Liver (tissue), 3 donors: Measurements from ENCODE around the gene PRR5L.

Experiments used
- ATF3 ChIP-seq: IDR thresholded peaks from 2 replicates; pipeline ENCODE4 v1.6.1; 2016; ENCODE audit warnings: antibody characterized with exemption
- CTCF ChIP-seq: fragments of 150-350 bp; IDR thresholded peaks from 2 replicates; pipeline ENCODE4 v1.5.1; 2017; ENCODE audit warnings: improper control_type of control experiment, low read depth, low read length; ENCODE audit not compliant: missing input control
- EGR1 ChIP-seq, 2 donors: IDR thresholded peaks; 2 replicates each; pipeline ENCODE4 v1.6.1; 2016 to 2018; ENCODE audit warnings: antibody characterized with exemption in 2 of 2, low read depth in 2 of 2
- GABPA ChIP-seq, 2 donors: IDR thresholded peaks in 1 of 2; conservative IDR thresholded peaks in 1 of 2; 2 replicates each; pipeline ENCODE4 v1.6.1; 2016; ENCODE audit warnings: antibody characterized with exemption in 2 of 2, mild to moderate bottlenecking in 1 of 2, moderate library complexity in 1 of 2
- HNF4A ChIP-seq, 2 donors: conservative IDR thresholded peaks; 2 replicates each; pipeline ENCODE4 v1.6.1; 2016; ENCODE audit warnings: antibody characterized with exemption in 2 of 2, mild to moderate bottlenecking in 2 of 2
- JUND ChIP-seq, 2 donors: IDR thresholded peaks; 2 replicates each; pipeline ENCODE4 v1.6.1; 2016; ENCODE audit warnings: antibody characterized with exemption in 2 of 2
- MAX ChIP-seq: IDR thresholded peaks from 2 replicates; pipeline ENCODE4 v1.6.1; 2016; ENCODE audit warnings: antibody characterized with exemption
- RAD21 ChIP-seq, 2 donors: IDR thresholded peaks; 2 replicates each; pipeline ENCODE4 v1.6.1; 2016; ENCODE audit warnings: antibody characterized with exemption in 2 of 2, mild to moderate bottlenecking in 2 of 2
- REST ChIP-seq: IDR thresholded peaks from 2 replicates; pipeline ENCODE4 v1.6.1; 2016; ENCODE audit warnings: antibody characterized with exemption, mild to moderate bottlenecking
- RXRA ChIP-seq, 2 donors: IDR thresholded peaks; 2 replicates each; pipeline ENCODE4 v1.6.1; 2017 to 2018; ENCODE audit warnings: antibody characterized with exemption in 2 of 2, mild to moderate bottlenecking in 1 of 2
- SP1 ChIP-seq: IDR thresholded peaks from 2 replicates; pipeline ENCODE4 v1.6.1; 2018; ENCODE audit warnings: antibody characterized with exemption, mild to moderate bottlenecking
- TAF1 ChIP-seq: conservative IDR thresholded peaks from 2 replicates; pipeline ENCODE4 v1.6.1; 2016; ENCODE audit warnings: antibody characterized with exemption, mild to moderate bottlenecking
- YY1 ChIP-seq: IDR thresholded peaks from 2 replicates; pipeline ENCODE4 v1.6.1; 2016; ENCODE audit warnings: antibody characterized with exemption, mild to moderate bottlenecking
- donor health status: healthy.
- donor health status: healthy.

- no peak for TF ChIP-seq CTCF
- no peak for TF ChIP-seq GABPA (IDR thresholded peaks at IDR 0.05 in 1 of 2, conservative IDR thresholded peaks at IDR 0.05 in 1 of 2)
- TF ChIP-seq YY1, result no peak
- no peak for TF ChIP-seq REST
- no peak for TF ChIP-seq RXRA (IDR thresholded peaks at IDR 0.05)
- no peak for TF ChIP-seq JUND (IDR thresholded peaks at IDR 0.05)
- no peak for TF ChIP-seq TAF1
- no peak for TF ChIP-seq EGR1 (IDR thresholded peaks at IDR 0.05; ENCODE audit: low read depth in 2 of 2)
- no peak for TF ChIP-seq RAD21 (IDR thresholded peaks at IDR 0.05)
- TF ChIP-seq ATF3, result no peak
- no peak for TF ChIP-seq SP1
- TF ChIP-seq HNF4A (conservative IDR thresholded peaks at IDR 0.05), result no peak
- TF ChIP-seq MAX, result no peak
Measured at GRCh38 chr11:36443661-36444060, 147.6 kb downstream of the PRR5L start.
